ENCODE measurements around the gene DENND1A. TPM values are rescaled to one million over a fixed set of nuclear protein-coding genes. Genes with fewer than 3 reads are reported as not detected.

Gene DENND1A
- total RNA-seq, 1 donor from 2014 or later, result 19.9 TPM

- H3K27ac Mint-ChIP-seq, result no peak overlapping the region
- H3K9me3 Mint-ChIP-seq, result no peaks in the 10 kb centered on the region
- H3K36me3 Mint-ChIP-seq, result no peaks in the 10 kb centered on the region
- peaks cover 3% of the 10 kb centered on the region for H3K27me3 Mint-ChIP-seq
- no peak for DNase-seq (ENCODE audit: extremely low spot score, unreplicated experiment)
- no peak for TF ChIP-seq CTCF (conservative IDR thresholded peaks at IDR 0.05)
- H3K4me1 Mint-ChIP-seq (ENCODE audit: unreplicated experiment), result peaks cover 11% of the 10 kb centered on the region
- no peak overlapping the region for H3K4me3 Mint-ChIP-seq
These were observed 216.6 kb downstream of the DENND1A start for GRCh38 chr9:123713282-123713681.

GRCh38 chr9:123712399-123712798, 217.5 kb downstream of the DENND1A start:
- H3K27me3 Mint-ChIP-seq, result peaks cover 3% of the 10 kb centered on the region
- no peak for TF ChIP-seq CTCF (conservative IDR thresholded peaks at IDR 0.05)
- DNase-seq (ENCODE audit: extremely low spot score, unreplicated experiment), result no peak
- no peak overlapping the region for H3K27ac Mint-ChIP-seq
- H3K4me1 Mint-ChIP-seq (ENCODE audit: unreplicated experiment), result peaks cover 11% of the 10 kb centered on the region
- H3K36me3 Mint-ChIP-seq, result no peaks in the 10 kb centered on the region
- no peak overlapping the region for H3K4me3 Mint-ChIP-seq
- no peaks in the 10 kb centered on the region for H3K9me3 Mint-ChIP-seq

GRCh38 chr9:123710299-123710698, 219.6 kb downstream of the DENND1A start:
- Mint-ChIP-seq H3K4me1 (ENCODE audit: unreplicated experiment) (no peaks in the 10 kb centered on the region), H3K4me3 (no peak overlapping the region), H3K36me3 (no peaks in the 10 kb centered on the region), H3K9me3 (no peaks in the 10 kb centered on the region), H3K27me3 (no peaks in the 10 kb centered on the region), H3K27ac (no peak overlapping the region)
- no peak for TF ChIP-seq CTCF (conservative IDR thresholded peaks at IDR 0.05)
- no peak for DNase-seq (ENCODE audit: extremely low spot score, unreplicated experiment)

GRCh38 chr9:123702483-123702882, 227.4 kb downstream of the DENND1A start:
- TF ChIP-seq CTCF (conservative IDR thresholded peaks at IDR 0.05), result no peak
- no peak for DNase-seq (ENCODE audit: extremely low spot score, unreplicated experiment)
- Mint-ChIP-seq H3K4me1 (ENCODE audit: unreplicated experiment) (no peaks in the 10 kb centered on the region), H3K27ac (no peak overlapping the region), H3K9me3 (peaks cover 4% of the 10 kb centered on the region), H3K27me3 (peaks cover 12% of the 10 kb centered on the region), H3K4me3 (no peak overlapping the region), H3K36me3 (peaks cover 12% of the 10 kb centered on the region)

- peaks cover 15% of the 10 kb centered on the region for H3K36me3 Mint-ChIP-seq
- TF ChIP-seq CTCF (conservative IDR thresholded peaks at IDR 0.05), result no peak
- no peaks in the 10 kb centered on the region for H3K4me1 Mint-ChIP-seq (ENCODE audit: unreplicated experiment)
- H3K27me3 Mint-ChIP-seq, result peaks cover 29% of the 10 kb centered on the region
- no peak overlapping the region for H3K4me3 Mint-ChIP-seq
- H3K9me3 Mint-ChIP-seq, result peaks cover 10% of the 10 kb centered on the region
- H3K27ac Mint-ChIP-seq, result no peak overlapping the region
- no peak for DNase-seq (ENCODE audit: extremely low spot score, unreplicated experiment)
These were observed 232.2 kb downstream of the DENND1A start for GRCh38 chr9:123697686-123698085.

GRCh38 chr9:123696476-123696875, 233.4 kb downstream of the DENND1A start:
- Mint-ChIP-seq H3K27ac (no peak overlapping the region), H3K27me3 (peaks cover 36% of the 10 kb centered on the region), H3K36me3 (peaks cover 10% of the 10 kb centered on the region), H3K4me3 (no peak overlapping the region), H3K9me3 (peaks cover 10% of the 10 kb centered on the region), H3K4me1 (ENCODE audit: unreplicated experiment) (no peaks in the 10 kb centered on the region)
- DNase-seq (ENCODE audit: extremely low spot score, unreplicated experiment), result no peak
- no peak for TF ChIP-seq CTCF (conservative IDR thresholded peaks at IDR 0.05)
